ENCODE measurements around the gene KIF1A. TPM values are rescaled to one million over a fixed set of nuclear protein-coding genes. Genes with fewer than 3 reads are reported as not detected.

KIF1A gene
- total RNA-seq, 2 donors from 2014 or later: 28.8 to 30.1 TPM

GRCh38 chr2:240836781-240837467 is 16.9 kb upstream of the KIF1A start:
- H3K36me3 Mint-ChIP-seq (ENCODE audit: insufficient read depth in 2 of 2): no peaks in the 10 kb centered on the region
- no peaks in the 10 kb centered on the region for H3K9me3 Mint-ChIP-seq
- H3K27me3 Mint-ChIP-seq (ENCODE audit: low read depth): peaks cover 7% of the 10 kb centered on the region
- DNase-seq (no peak), ATAC-seq (replicated peaks in 1 of 2) (no peak)
- no peak overlapping the region for H3K27ac Mint-ChIP-seq
- no peak overlapping the region for H3K4me3 Mint-ChIP-seq
- peaks cover under 1% of the 10 kb centered on the region for H3K4me1 Mint-ChIP-seq (ENCODE audit: low read depth)

DNA sequence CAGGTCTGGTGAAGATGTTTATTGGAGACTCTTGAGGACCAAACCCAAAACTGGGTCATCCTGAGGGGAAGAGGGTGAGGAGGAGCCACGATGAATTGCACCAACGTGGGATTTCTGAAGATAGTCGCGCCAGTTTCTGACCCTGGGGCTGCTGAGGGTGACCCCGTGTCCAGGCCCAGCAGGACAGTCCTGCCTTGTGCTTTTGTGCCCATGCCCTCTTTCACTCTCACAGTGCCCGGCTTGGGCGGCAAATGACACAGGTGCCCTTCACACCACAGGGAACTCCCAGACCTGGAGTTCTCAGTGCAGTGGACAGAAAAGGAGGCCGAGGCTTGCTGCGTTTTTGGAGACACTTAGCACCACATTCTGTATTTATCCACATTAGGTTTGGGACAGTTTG is 15.5 kb upstream of the KIF1A start:
- Mint-ChIP-seq H3K27me3 (ENCODE audit: low read depth) (peaks cover 15% of the 10 kb centered on the region), H3K4me3 (no peak overlapping the region), H3K4me1 (ENCODE audit: low read depth) (peaks cover 7% of the 10 kb centered on the region), H3K9me3 (no peaks in the 10 kb centered on the region), H3K27ac (no peak overlapping the region), H3K36me3 (ENCODE audit: insufficient read depth in 2 of 2) (no peaks in the 10 kb centered on the region)
- no peak for DNase-seq
- no peak for ATAC-seq (replicated peaks in 1 of 2)

DNA sequence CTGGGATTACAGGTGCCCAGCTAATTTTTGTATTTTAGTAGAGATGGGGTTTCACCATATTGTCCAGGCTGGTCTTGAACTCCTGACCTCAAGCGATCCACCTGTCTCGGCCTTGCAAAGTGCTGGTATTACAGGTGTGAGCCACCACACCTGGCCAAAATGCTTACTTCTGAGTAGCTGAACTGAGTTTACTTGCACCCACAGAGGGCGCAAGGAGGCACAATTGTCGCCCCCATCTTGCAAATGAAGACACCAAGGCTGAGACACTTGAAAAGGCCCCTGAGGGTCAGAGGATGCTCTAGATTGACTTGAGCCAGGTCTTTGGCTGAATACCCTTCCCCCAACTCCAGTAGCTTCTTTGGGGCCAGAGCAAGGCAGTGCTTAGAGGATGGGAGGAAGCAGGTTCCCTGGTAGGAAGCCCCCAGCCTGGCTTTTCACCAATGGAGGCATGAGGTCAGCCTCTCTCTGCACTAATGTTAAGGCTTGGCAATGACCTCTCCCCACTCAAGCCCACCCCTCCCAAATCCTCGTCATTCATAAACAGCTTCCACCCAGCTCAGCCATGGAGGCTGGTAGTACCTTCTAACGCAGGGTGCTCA is 14.5 kb upstream of the KIF1A start:
- Mint-ChIP-seq H3K27me3 (ENCODE audit: low read depth) (peaks cover 19% of the 10 kb centered on the region), H3K27ac (no peak overlapping the region), H3K36me3 (ENCODE audit: insufficient read depth in 2 of 2) (no peaks in the 10 kb centered on the region), H3K4me3 (no peak overlapping the region), H3K4me1 (ENCODE audit: low read depth) (peaks cover 7% of the 10 kb centered on the region), H3K9me3 (no peaks in the 10 kb centered on the region)
- no peak for DNase-seq
- ATAC-seq (replicated peaks in 1 of 2): no peak

GRCh38 chr2:240833724-240834285 is 13.8 kb upstream of the KIF1A start:
- Mint-ChIP-seq H3K36me3 (ENCODE audit: insufficient read depth in 2 of 2) (no peaks in the 10 kb centered on the region), H3K27ac (no peak overlapping the region)
- no peak for DNase-seq

DNA sequence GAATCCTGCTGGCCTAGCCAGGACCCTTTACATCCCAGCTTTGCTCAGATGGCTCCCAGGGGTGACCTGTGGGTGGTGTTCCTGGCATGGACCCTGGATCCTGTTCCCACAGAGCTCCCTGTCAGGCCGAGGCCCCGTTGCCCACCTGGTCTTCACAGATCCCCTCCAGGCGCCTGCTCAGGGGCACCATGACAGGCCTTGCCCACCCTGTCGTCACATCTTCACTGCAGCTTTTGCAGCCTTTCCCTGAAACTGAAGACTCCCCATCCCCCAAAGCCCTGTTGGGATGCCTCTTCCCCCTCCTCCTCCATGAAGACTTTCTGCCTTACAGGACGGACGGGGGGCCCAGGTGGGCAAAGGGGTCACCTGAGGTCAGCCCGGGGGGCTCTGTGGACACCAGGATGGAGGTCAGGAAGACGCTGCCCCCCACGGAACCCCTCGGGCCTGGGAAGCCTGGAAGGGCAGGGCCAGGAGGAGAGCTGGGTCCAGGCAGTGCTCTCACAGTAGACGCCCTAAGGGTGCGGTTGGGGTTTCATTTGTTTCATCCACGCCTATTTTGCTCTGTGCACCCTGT is 13.0 kb upstream of the KIF1A start:
- DNase-seq: no peak
- H3K9me3 Mint-ChIP-seq: no peaks in the 10 kb centered on the region
- H3K27me3 Mint-ChIP-seq (ENCODE audit: low read depth): peaks cover 31% of the 10 kb centered on the region
- peaks cover 7% of the 10 kb centered on the region for H3K4me1 Mint-ChIP-seq (ENCODE audit: low read depth)
- H3K36me3 Mint-ChIP-seq (ENCODE audit: insufficient read depth in 2 of 2): no peaks in the 10 kb centered on the region
- H3K27ac Mint-ChIP-seq: no peak overlapping the region
- no peak overlapping the region for H3K4me3 Mint-ChIP-seq
- ATAC-seq (replicated peaks in 1 of 2): no peak

More at GRCh38 chr2:240833724-240834285, 13.8 kb upstream of the KIF1A start:
- Mint-ChIP-seq H3K9me3 (no peaks in the 10 kb centered on the region), H3K4me3 (no peak overlapping the region), H3K27me3 (ENCODE audit: low read depth) (peaks cover 25% of the 10 kb centered on the region), H3K4me1 (ENCODE audit: low read depth) (peaks cover 7% of the 10 kb centered on the region)
- ATAC-seq (replicated peaks in 1 of 2): no peak

DNA sequence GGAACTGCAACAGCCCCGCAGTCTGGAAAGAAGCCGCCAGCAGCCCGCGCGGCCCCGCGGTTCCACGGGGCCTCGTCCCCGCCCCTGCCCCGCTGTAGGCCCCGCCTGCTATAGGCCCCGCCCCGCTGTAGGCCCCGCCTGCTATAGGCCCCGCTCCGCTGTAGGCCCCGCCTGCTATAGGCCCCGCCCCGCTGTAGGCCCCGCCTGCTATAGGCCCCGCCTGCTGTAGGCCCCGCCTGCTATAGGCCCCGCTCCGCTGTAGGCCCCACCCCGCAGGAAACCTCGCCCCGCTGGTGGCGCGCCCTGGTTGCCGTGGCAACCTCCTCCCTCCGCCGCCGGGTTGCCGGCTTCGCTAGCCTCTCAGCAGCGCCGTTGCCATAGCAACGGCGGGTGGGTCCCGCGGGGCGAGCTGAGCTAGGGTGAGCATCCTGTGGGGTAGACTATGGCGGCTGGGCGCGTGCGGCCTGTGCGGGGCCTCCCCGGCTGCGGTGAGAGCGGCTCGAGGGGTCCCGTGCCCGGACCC is 12.2 kb upstream of the KIF1A start:
- H3K4me3 Mint-ChIP-seq: peak overlapping the region; percentile 82 to 94
- H3K4me1 Mint-ChIP-seq (ENCODE audit: low read depth): peaks cover 7% of the 10 kb centered on the region
- peaks cover 39% of the 10 kb centered on the region for H3K27me3 Mint-ChIP-seq (ENCODE audit: low read depth)
- H3K9me3 Mint-ChIP-seq: no peaks in the 10 kb centered on the region
- ATAC-seq (replicated peaks in 1 of 2): peak; percentile 93 to 94
- H3K36me3 Mint-ChIP-seq (ENCODE audit: insufficient read depth in 2 of 2): no peaks in the 10 kb centered on the region
- DNase-seq: peak; percentile 98
- no peak overlapping the region for H3K27ac Mint-ChIP-seq

DNA sequence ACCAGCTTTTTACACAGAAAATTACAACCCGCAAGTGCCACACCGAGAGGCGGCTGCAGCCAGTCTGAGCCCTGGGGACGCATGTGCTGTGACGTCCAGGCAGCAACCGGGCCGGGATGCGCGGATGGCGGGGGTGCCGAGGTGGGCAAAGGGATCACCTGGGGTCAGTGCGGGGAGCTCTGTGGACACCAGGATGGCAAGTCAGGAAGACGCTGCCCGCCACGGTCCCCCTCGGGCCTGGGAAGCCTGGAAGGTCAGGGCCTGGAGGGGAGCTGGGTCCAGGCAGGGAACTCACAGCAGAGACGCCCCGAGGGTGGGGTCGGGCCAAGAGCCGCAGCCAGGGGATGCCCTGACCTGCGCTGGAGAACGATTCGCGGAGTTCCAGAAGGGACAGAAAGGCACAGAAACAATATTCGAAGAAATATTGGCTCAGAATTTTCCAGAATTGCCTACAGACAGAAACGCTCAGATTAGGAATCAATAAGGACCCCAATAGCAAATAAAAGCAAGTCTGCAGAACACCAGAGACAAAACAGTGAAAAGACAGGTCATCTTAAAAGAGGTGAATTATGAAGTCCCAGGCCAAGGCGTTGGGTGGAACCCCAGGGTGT is 11.7 kb upstream of the KIF1A start:
- no peak overlapping the region for H3K27ac Mint-ChIP-seq
- H3K9me3 Mint-ChIP-seq: no peaks in the 10 kb centered on the region
- H3K4me1 Mint-ChIP-seq (ENCODE audit: low read depth): peaks cover 7% of the 10 kb centered on the region
- H3K36me3 Mint-ChIP-seq (ENCODE audit: insufficient read depth in 2 of 2): no peaks in the 10 kb centered on the region
- peaks cover 44% of the 10 kb centered on the region for H3K27me3 Mint-ChIP-seq (ENCODE audit: low read depth)
- DNase-seq: no peak
- H3K4me3 Mint-ChIP-seq: peak overlapping the region; percentile 82 to 94
- ATAC-seq (replicated peaks in 1 of 2): no peak

GRCh38 chr2:240825476-240825875 is 5.5 kb upstream of the KIF1A start:
- Mint-ChIP-seq H3K4me3 (no peak overlapping the region), H3K9me3 (no peaks in the 10 kb centered on the region), H3K27ac (no peak overlapping the region), H3K27me3 (ENCODE audit: low read depth) (peaks cover 85% of the 10 kb centered on the region), H3K4me1 (ENCODE audit: low read depth) (peaks cover 9% of the 10 kb centered on the region), H3K36me3 (ENCODE audit: insufficient read depth in 2 of 2) (peaks cover 0 to 7% of the 10 kb centered on the region in 2 donors)
- DNase-seq (no peak), ATAC-seq (replicated peaks in 1 of 2) (no peak)

GRCh38 chr2:240823449-240824336 is 3.7 kb upstream of the KIF1A start:
- peaks cover 0 to 7% of the 10 kb centered on the region in 2 donors for H3K36me3 Mint-ChIP-seq (ENCODE audit: insufficient read depth in 2 of 2)
- H3K27ac Mint-ChIP-seq: no peak overlapping the region
- peaks cover 9% of the 10 kb centered on the region for H3K4me1 Mint-ChIP-seq (ENCODE audit: low read depth)
- ATAC-seq (replicated peaks in 1 of 2) (no peak), DNase-seq (no peak)
- no peaks in the 10 kb centered on the region for H3K9me3 Mint-ChIP-seq
- H3K27me3 Mint-ChIP-seq (ENCODE audit: low read depth): peaks cover 75% of the 10 kb centered on the region
- H3K4me3 Mint-ChIP-seq: no peak overlapping the region

- no peak overlapping the region for H3K27ac Mint-ChIP-seq
- no peaks in the 10 kb centered on the region for H3K9me3 Mint-ChIP-seq
- ATAC-seq (replicated peaks in 1 of 2) (no peak), DNase-seq (no peak)
- H3K27me3 Mint-ChIP-seq (ENCODE audit: low read depth): peaks cover 62% of the 10 kb centered on the region
- H3K4me1 Mint-ChIP-seq (ENCODE audit: low read depth): peaks cover 9% of the 10 kb centered on the region
- peaks cover 0 to 7% of the 10 kb centered on the region in 2 donors for H3K36me3 Mint-ChIP-seq (ENCODE audit: insufficient read depth in 2 of 2)
- peak overlapping the region in 1 of 2 donors; percentile 25 for H3K4me3 Mint-ChIP-seq
Observed at GRCh38 chr2:240822280-240822847, 2.3 kb upstream of the KIF1A start.

DNA sequence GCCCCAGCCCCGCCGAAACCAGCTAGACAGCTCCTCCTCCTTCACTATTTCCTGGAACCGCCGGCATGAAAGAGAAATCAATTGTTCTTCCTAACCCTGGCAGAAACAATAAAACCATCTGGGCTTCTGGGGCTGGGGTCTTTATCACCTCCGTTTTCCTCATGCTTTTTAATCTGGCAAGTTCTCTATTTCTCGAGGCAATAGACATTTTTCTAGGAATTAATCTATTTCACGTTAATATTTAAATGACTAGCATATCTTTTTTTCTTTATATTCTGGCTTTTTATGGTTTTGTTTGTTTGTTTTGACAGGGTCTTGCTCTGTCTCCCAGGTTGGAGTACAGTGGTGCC is 1.4 kb upstream of the KIF1A start:
- Mint-ChIP-seq H3K27ac (peak overlapping the region; percentile 42), H3K9me3 (no peaks in the 10 kb centered on the region), H3K4me1 (ENCODE audit: low read depth) (peaks cover 9% of the 10 kb centered on the region), H3K4me3 (peak overlapping the region; percentile 86 to 88), H3K36me3 (ENCODE audit: insufficient read depth in 2 of 2) (peaks cover 0 to 7% of the 10 kb centered on the region in 2 donors), H3K27me3 (ENCODE audit: low read depth) (peaks cover 54% of the 10 kb centered on the region)
- DNase-seq (no peak), ATAC-seq (replicated peaks in 1 of 2) (no peak)

Measured in activated T-cell treated with anti-CD3 and anti-CD28 coated beads, Interleukin-2, amount 50 U/mL, for 72 hours (primary cell).